ENCODE measurements around the gene MAGEA9.
"Not testable (repeated sequence)": the region's sequence is repeated elsewhere in the genome, so short reads cannot be mapped to it uniquely, and the experiment has no call there.

MAGEA9 gene

GRCh38 chrX:149781727-149782126, at the start of gene MAGEA9:
Gene MAGEA9, plus strand, starts transcription at chrX:149781930. Its CDS starts 4,281 bp downstream, at chrX:149786211.
- DNase-seq, result not testable (repeated sequence)

GRCh38 chrX:149742269-149742668, 39.5 kb upstream of the MAGEA9 start:
- not testable (repeated sequence) for DNase-seq

GRCh38 chrX:149746390-149747007, 35.2 kb upstream of the MAGEA9 start:
- not testable (repeated sequence) for DNase-seq

GRCh38 chrX:149757206-149758067, 24.3 kb upstream of the MAGEA9 start:
- DNase-seq, result no peak

- no peak for DNase-seq
These were observed 23.5 kb upstream of the MAGEA9 start for GRCh38 chrX:149758068-149758714.

- DNase-seq, result not testable (repeated sequence)
These were observed 23.0 kb upstream of the MAGEA9 start for GRCh38 chrX:149758715-149759078.

- DNase-seq, result no peak
These were observed 21.9 kb upstream of the MAGEA9 start for GRCh38 chrX:149759824-149760223.

- no peak for DNase-seq
These were observed 20.8 kb upstream of the MAGEA9 start for GRCh38 chrX:149760965-149761364.

- not testable (repeated sequence) for DNase-seq
These were observed 19.7 kb upstream of the MAGEA9 start for GRCh38 chrX:149761858-149762674.

GRCh38 chrX:149762696-149763614, 18.8 kb upstream of the MAGEA9 start:
- no peak for DNase-seq

GRCh38 chrX:149770344-149770743, 11.4 kb upstream of the MAGEA9 start:
- not testable (repeated sequence) for DNase-seq

- not testable (repeated sequence) for DNase-seq
These were observed 8.7 kb upstream of the MAGEA9 start for GRCh38 chrX:149773026-149773425.

GRCh38 chrX:149773768-149774167, 8.0 kb upstream of the MAGEA9 start, which contains the start of gene HSFX1:
Gene HSFX1, plus strand, starts transcription at chrX:149774068. Its CDS starts 614 bp downstream, at chrX:149774682.
- DNase-seq, result not testable (repeated sequence)

GRCh38 chrX:149777999-149778398, 3.7 kb upstream of the MAGEA9 start:
- DNase-seq, result not testable (repeated sequence)

- not testable (repeated sequence) for DNase-seq
These were observed 13.8 kb downstream of the MAGEA9 start for GRCh38 chrX:149795531-149795930.

GRCh38 chrX:149799095-149799714, 17.5 kb downstream of the MAGEA9 start:
- DNase-seq, result no peak

- DNase-seq, result peak; percentile 46 to 54
These were observed 18.2 kb downstream of the MAGEA9 start for GRCh38 chrX:149799938-149800337.

GRCh38 chrX:149803458-149804062, 21.8 kb downstream of the MAGEA9 start:
- DNase-seq, result no peak

GRCh38 chrX:149804102-149804501, 22.4 kb downstream of the MAGEA9 start:
- no peak for DNase-seq

GRCh38 chrX:149807747-149808458, 26.2 kb downstream of the MAGEA9 start:
- no peak for DNase-seq

Data from NCI-H526 (cell line).